ENCODE data around the gene CABP4. TPM values are rescaled to one million over a fixed set of nuclear protein-coding genes. Genes with fewer than 3 reads are reported as not detected.

Gene CABP4
- polyA plus RNA-seq, 1 donor: 2.5 TPM

DNA sequence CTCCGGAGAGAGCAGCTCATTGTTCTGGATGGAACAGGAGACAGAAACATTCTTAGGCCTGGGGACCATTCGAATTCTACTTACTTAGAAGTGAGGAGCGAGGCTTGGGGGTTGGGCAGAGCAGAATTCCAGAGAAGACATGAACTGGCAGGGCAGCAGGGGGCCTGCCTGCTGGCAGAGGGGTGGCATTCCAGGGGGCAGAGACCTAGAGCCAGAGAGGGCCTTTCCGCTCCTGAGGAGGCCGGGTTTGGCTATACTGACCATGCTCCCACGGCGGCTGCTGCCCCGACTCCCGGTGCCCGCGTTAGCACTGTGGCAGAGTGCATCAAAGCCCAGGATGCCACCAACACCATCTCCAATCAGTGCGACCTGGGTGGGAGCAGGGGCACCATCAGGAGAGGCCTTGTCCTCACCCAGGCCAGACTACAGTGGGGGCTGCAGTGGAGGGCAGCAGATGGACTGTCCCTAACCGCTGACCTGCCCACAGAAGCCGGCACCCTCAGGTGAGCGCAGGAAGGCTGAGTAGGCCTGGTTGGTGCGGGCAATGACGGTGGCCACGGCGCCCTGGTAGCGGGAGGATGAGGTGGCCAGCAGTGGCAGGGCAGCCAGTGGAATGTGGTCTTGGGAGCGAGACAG, 42.6 kb downstream of the CABP4 start:
- no peak for DNase-seq

GRCh38 chr11:67498544-67498972, 43.4 kb downstream of the CABP4 start:
- no peak for DNase-seq

DNA sequence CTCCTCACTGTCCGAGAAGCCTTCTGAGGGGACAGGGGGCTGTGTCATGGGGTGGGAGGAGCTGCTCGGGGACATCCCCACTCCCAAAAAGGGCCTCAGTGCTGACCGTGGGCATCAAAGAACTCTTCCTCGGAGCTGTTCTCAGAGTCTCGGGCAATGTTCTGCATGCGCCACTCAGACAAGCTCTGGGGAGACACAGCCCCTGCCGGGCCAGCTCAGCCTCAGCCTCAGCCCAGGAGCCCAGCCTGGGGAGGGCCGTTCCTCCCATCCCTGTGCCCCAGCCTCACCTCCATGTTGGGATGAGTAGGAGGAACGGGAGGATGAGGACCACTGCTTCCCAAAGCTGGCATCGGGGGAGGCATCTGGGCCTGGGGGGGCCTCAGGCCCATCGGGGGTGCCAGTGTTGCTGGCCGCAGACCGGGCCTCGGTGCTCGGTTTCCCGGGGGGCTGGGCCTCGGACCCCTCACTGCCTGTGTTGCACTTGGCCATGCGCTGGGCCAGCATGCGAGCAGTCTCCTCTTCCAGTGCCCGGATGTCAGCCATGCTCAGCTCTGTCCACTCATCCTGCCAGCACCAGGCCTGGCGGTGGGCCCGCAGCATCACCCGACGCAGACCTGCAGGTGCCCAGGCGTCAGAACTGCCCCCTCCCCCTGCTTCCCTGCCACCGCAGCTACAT, 44.8 kb downstream of the CABP4 start:
- DNase-seq: no peak

- DNase-seq: no peak
Observed at GRCh38 chr11:67500484-67500821, 45.3 kb downstream of the CABP4 start.

DNA sequence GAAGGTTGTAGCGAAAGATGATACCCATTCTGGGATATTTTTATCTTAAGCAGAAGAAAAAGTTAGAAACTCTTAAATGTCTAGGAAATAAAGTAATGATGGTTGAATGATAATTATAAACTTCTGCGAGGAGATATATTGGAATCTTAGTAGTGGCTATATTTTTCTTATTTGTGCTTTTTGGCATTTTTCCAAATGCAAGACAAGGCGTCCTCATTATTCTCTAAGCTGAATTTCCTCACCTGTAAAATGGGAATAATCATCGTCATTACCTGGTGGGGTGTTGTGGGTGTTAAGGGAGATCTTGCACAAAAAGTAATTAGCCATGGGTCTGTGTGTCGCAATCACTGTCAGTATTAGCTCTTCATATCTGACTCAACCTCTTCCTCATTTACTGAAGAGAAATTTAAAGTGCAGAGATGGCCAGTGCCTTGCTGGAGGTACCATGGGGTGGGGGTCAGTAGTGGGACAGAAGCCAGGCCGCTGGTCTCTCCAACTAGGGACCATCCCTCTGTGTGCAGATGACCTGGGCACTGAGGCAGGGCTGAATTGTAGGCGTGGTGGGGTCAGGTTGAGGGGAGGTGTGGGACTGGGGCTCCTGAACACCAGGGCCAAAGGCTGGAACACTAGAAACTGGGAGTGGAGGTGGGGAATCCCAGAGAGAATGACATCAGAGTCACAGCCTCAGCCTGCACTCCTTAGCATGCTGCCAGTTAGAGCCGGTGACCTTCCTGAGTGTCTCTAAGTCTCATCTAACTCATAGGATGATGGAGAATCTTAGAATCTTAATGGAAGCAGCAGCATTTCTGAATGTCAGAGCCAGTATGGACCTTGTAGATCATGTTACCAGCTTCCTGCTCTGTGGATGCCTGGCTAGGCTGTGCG, 45.9 kb downstream of the CABP4 start:
- DNase-seq: no peak

GRCh38 chr11:67501854-67502253, 46.7 kb downstream of the CABP4 start:
- no peak for DNase-seq

- no peak for DNase-seq
Observed at GRCh38 chr11:67502328-67502979, 47.3 kb downstream of the CABP4 start.

DNA sequence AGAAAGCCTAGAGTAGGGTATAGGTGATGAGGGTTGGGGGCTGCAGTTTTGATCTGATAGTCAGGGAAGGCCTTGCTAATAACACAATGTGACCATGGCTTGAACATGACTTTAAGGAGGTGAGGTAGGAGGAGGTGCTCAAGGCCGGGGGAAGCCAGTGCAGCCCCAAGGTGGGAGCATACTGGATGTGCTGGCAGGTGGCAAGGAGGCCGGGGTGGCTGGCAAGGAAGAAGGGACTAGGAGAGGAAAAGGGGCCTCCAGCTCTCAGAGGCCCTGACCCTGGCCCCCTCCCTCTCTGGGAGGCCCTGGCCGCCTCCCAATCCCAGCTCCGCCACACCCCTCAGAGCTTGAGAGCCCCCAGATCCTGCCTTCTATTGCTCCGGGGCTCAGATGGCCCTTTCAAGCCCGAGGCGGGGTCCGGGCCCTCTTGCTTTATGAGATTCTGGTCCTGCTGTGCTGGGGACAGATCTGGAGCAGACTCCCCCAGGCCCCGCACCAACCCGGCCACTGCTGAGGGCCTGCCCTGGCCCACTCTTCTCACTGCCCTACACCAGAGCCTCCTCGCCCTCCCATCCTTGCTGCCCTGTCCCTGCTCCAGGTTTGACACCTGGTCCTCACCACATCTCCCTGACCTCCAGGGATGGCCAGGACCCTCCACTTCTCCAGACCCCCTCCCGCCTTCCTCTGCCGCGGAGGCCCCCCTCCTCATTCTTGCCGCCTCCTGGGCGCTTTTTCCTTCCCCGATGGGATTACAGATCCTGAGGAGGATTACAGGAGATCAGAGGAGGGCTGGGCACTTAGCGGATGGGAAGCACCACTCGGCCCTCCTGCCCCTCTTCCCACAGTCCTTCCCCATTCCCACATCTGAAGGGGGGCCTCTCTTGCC, 48.2 kb downstream of the CABP4 start:
- DNase-seq: no peak

DNA sequence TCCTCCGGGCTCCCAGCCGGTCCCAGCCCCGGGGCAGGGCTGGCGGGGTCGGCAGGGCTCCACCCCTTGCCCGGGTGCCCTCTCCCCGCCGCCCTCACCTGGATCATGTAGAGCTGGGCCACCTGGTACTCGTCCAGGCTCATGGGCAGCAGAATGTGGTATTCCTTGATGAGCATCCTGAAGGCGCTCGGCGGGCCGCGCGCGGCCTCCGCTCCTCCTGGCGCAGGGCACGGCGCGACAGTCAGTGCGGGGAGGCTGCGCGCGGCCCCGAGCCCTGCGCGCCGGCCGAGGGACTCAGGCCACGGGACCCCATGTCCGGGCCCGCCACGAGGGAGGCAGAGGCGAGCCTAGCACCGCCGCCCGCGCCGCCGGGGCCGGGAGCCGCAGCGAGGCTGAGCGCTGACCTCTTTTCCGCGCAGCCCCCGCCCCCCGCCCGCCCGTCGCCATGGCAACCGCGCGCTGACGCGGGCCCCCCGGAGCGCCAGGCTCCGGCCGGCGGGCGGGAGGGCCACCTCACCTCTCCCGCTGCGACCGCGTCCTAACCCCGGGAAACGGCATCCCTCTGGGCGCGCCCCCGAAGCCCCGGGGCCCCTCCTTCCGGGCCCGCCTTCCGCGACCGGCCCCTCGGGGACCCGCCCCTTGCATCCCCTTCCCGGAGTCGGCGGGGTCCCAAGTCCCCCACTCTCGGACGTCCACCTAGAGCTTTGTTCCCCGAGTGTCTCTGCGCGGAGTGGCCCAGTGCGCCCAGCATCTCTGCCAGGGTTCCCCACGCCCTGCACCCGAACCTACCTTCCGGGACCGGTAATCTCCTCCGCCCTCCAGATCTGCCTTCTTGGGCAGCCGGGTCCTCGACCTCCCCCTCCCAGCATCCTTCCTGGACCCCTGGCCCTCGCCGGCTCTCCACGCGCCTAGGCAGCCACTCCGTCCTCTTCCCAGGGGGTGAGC, 49.1 kb downstream of the CABP4 start:
- DNase-seq: peak; percentile 28

DNA sequence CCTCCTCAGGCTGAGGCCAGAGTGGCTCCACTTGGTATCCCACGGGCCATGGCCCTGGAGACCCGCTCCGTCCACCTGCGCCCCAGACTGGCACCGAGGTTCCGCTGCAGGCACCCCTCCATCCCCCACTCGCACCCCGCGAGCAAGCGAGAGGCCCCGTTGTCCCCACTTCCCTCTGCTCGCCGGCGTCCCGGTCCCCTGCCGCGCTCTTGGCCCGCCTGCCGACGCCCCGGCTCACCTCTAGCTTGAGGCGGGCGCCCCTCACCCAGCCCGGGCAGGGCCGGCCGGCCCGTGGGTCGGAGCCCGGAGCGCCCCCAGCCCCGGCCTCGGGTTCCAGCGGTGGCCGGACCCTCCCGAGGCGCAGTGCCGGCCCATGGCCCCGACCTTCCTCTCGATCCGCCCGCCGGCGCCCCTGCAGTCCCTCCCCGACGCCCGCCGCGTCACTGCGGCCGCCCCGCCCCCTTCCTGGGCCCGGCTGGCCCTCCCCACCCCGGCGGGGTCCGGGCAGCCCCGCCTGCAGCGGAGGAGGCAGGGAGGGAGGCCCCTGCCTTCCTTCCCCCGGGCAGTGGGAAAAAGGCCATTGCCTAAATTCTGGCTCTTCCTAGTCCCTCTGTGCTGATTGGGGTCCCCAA, 49.9 kb downstream of the CABP4 start, which contains the start of gene PITPNM1:
Gene PITPNM1, minus strand, starts transcription at position 414 of the 632 bp plus-strand sequence. CDS start 1,183 bp downstream, outside the sequence.
- DNase-seq: peak; percentile 66

DNA sequence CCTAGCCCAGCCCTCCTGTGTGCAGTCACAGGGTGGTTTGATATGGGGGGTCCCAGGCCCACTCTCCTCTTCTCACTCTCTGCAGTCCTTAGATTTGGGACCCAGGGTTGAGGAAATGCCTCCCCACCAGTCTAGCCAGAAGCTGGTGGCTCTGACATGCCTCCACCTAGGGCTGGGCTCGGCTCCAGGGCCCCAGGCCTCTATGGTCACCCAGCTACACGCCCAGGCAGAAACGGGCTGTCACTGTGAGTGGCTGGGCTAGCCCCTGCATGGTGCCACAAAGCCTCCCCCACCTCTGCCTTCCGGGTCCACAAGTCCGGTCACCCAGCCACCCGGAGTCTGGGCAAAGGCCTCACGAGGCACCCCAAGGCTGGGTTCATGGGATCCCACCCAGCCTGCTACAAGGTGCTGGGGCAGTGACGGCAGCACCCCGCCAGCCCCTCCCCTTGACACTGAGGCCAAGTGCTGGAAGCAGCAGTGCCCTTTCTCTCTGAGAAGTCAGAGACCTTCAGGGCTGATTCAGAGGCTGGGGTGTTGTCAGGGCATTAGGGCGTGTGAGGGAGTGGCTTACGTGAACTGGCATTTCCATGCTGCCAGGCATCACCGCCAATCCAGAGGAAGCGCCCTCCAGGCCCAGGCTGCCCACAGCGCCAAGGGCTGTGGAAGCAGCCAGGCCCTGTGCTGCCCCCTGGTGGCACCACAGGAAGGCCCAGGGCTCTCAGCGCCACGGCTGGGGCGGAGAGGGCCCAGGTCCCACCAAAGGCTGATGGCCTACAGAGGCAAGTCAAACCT, 50.6 kb downstream of the CABP4 start:
- DNase-seq: peak; percentile 84

DNA sequence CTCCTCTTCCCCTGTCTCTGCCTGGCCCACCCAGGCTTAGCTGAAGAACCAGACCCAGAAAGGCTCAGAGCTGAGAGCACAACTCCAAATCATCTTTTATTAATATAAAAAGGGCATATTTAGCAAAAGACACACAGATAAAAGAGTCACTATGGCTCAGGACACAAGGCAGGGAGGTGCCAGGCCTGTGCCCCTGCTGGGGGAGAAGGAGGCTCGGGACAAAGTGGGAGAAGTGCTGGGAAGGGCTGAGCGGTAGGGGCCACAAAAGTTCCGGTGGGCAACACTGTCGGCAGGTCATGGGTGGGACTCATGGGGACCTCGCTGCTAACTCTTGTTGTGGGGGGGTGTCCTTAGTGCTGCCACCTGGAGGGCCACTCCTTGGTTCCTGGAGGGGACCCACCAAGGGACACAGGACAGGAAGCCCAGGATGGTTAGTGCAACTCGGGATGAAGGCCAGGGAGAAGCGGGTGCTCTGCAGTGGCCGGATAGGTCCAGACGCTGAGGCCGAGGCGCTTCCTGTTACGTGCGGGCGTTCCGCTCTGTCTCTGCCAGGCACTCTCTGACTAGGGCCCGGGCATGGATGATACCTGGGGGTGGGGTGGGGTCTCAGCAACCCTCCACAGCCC, 51.4 kb downstream of the CABP4 start:
- no peak for DNase-seq

- DNase-seq: peak; percentile 48
Observed at GRCh38 chr11:67507242-67507863, 52.2 kb downstream of the CABP4 start.

- peak; percentile 94 for DNase-seq
Observed at GRCh38 chr11:67507864-67508485, 52.8 kb downstream of the CABP4 start, which contains the start of gene CDK2AP2. TSS of gene CDK2AP2 (minus strand) at chr11:67508162. CDS start at chr11:67508082, 80 bp downstream.

- DNase-seq: peak; percentile 93
Observed at GRCh38 chr11:67508486-67509121, 53.5 kb downstream of the CABP4 start.

DNA sequence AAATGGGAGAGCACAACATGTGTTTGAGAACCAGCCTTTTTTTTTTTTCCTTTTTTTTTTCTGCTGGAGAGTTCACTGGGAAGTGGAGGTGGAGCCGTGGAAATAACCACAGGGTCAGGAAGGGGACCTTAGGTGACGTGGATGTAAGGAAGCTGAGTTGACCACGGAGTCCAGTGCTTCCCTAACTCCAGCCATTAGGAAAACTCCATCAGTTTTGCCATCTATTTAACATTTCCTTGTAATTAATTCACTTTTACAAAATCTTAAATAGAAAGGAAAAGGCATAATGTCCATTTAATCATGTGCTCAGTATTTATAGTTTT, 54.8 kb downstream of the CABP4 start:
- DNase-seq: no peak
